Trophoblast cell (in vitro differentiated cells and primary cell): ENCODE results near the gene TRUB2.

ENCODE experiments used
- DNase-seq, 2 donors: peaks; one replicate each; pipeline ENCODE4 v3.0.0-alpha.2; 2016
- H2AFZ ChIP-seq: 2 replicates; pipeline ENCODE4 v1.6.1; 2013; ENCODE audit warnings: low read length, moderate library complexity, mild to moderate bottlenecking; ENCODE audit not compliant: insufficient read depth, poor library complexity
- H2AK5ac ChIP-seq: 2 replicates; pipeline ENCODE4 v1.6.1; 2013; ENCODE audit warnings: mild to moderate bottlenecking, low read length
- H2BK120ac ChIP-seq: 2 replicates; pipeline ENCODE4 v1.6.1; 2013; ENCODE audit warnings: low read length, mild to moderate bottlenecking, moderate library complexity; ENCODE audit not compliant: insufficient read depth, poor library complexity
- H2BK12ac ChIP-seq: 2 replicates; pipeline ENCODE4 v1.6.1; 2013; ENCODE audit warnings: mild to moderate bottlenecking, low read length, moderate library complexity
- H2BK5ac ChIP-seq: 2 replicates; pipeline ENCODE4 v1.6.1; 2013; ENCODE audit warnings: low read length, low read depth, moderate library complexity, mild to moderate bottlenecking; ENCODE audit not compliant: poor library complexity
- H3K14ac ChIP-seq: 2 replicates; pipeline ENCODE4 v1.6.1; 2013; ENCODE audit warnings: mild to moderate bottlenecking, low read length
- H3K18ac ChIP-seq: 2 replicates; pipeline ENCODE4 v1.6.1; 2013; ENCODE audit warnings: mild to moderate bottlenecking, low read length
- H3K23ac ChIP-seq: 2 replicates; pipeline ENCODE4 v1.6.1; 2013; ENCODE audit warnings: low read length
- H3K27ac ChIP-seq: 2 replicates; pipeline ENCODE4 v1.5.1; 2013; ENCODE audit warnings: low read depth, mild to moderate bottlenecking, inconsistent platforms, low read length, moderate library complexity
- H3K27me3 ChIP-seq: 2 replicates; pipeline ENCODE4 v1.6.1; 2013; ENCODE audit warnings: inconsistent platforms, mild to moderate bottlenecking, low read length, moderate library complexity; ENCODE audit not compliant: insufficient read depth
- H3K36me3 ChIP-seq, 2 experiments: 1 replicate in 1 of 2; 2 replicates in 1 of 2; pipeline ENCODE4 v1.6.1; 2013; ENCODE audit warnings: low read length in 2 of 2, mild to moderate bottlenecking in 2 of 2, moderate library complexity in 1 of 2; ENCODE audit not compliant: insufficient read depth in 2 of 2, control insufficient read depth in 1 of 2
- H3K4ac ChIP-seq: 2 replicates; pipeline ENCODE4 v1.6.1; 2013; ENCODE audit warnings: low read depth, mild to moderate bottlenecking, low read length, moderate library complexity
- H3K4me1 ChIP-seq, 2 experiments: 1 replicate in 1 of 2; 2 replicates in 1 of 2; pipeline ENCODE4 v1.6.1; 2013; ENCODE audit warnings: low read length in 2 of 2, mild to moderate bottlenecking in 2 of 2, moderate library complexity in 1 of 2; ENCODE audit not compliant: insufficient read depth in 2 of 2, control insufficient read depth in 1 of 2
- H3K4me2 ChIP-seq: 2 replicates; pipeline ENCODE4 v1.6.1; 2013; ENCODE audit warnings: inconsistent platforms, mild to moderate bottlenecking, low read length, moderate library complexity
- H3K4me3 ChIP-seq: 2 replicates; pipeline ENCODE4 v1.5.1; 2013; ENCODE audit warnings: mild to moderate bottlenecking, low read depth, low read length, inconsistent platforms
- H3K79me1 ChIP-seq: one replicate; pipeline ENCODE4 v1.6.1; 2013; ENCODE audit warnings: low read length
- H3K79me2 ChIP-seq: 2 replicates; pipeline ENCODE4 v1.6.1; 2013; ENCODE audit warnings: low read length, mild to moderate bottlenecking; ENCODE audit not compliant: control insufficient read depth, insufficient read depth, poor library complexity
- H3K9ac ChIP-seq: 2 replicates; pipeline ENCODE4 v1.6.1; 2013; ENCODE audit warnings: mild to moderate bottlenecking, low read length
- H3K9me3 ChIP-seq: 2 replicates; pipeline ENCODE4 v1.6.1; 2013; ENCODE audit warnings: low read depth, mild to moderate bottlenecking, control low read depth, inconsistent platforms, low read length; ENCODE audit not compliant: insufficient read depth
- H4K12ac ChIP-seq: 2 replicates; pipeline ENCODE4 v1.6.1; 2013; ENCODE audit warnings: low read depth, mild to moderate bottlenecking, low read length, moderate library complexity
- H4K8ac ChIP-seq: 2 replicates; pipeline ENCODE4 v1.6.1; 2013; ENCODE audit warnings: low read depth, mild to moderate bottlenecking, low read length, moderate library complexity
- H4K91ac ChIP-seq: one replicate; pipeline ENCODE4 v1.6.1; 2013; ENCODE audit warnings: low read depth, mild to moderate bottlenecking, low read length, moderate library complexity
- WGBS: extraction: QIAGEN DNeasy Blood & Tissue Kit; methylation state at CpG from one replicate; pipeline ENCODE4 v1.1.7; 2013; ENCODE audit warnings: missing lambda C conversion rate; ENCODE audit not compliant: insufficient read length, insufficient coverage; ENCODE audit errors: extremely low coverage; 5-methylcytosine and 5-hydroxymethylcytosine counted together

Gene TRUB2

GRCh38 chr9:128276008-128276573, 46.2 kb downstream of the TRUB2 start, which contains the start of gene SWI5:
TSS of gene SWI5 (plus strand) at chr9:128276276.
- no peaks in the 10 kb centered on the region for H3K9me3 ChIP-seq
- H4K91ac ChIP-seq = peak within 1 kb of the TSS; percentile 100
- no peaks in the 10 kb centered on the region for H3K27me3 ChIP-seq
- H2BK12ac ChIP-seq = peak within 1 kb of the TSS; percentile 34
- peak within 1 kb of the TSS; percentile 99 for H2AFZ ChIP-seq
- H4K12ac ChIP-seq = peak within 1 kb of the TSS; percentile 86
- peaks cover 21% of the 10 kb centered on the region for H3K79me1 ChIP-seq
- H3K18ac ChIP-seq = peak within 1 kb of the TSS; percentile 99
- H2BK5ac ChIP-seq = peak within 1 kb of the TSS; percentile 97
- peaks cover 16 to 19% of the 10 kb centered on the region in 2 experiments for H3K36me3 ChIP-seq
- peak within 1 kb of the TSS; percentile 97 for H4K8ac ChIP-seq
- H3K23ac ChIP-seq = no peak within 1 kb of the TSS
- peak within 1 kb of the TSS; percentile 92 for H3K9ac ChIP-seq
- peak within 1 kb of the TSS; percentile 89 for H3K4me3 ChIP-seq
- H3K27ac ChIP-seq = peak within 1 kb of the TSS; percentile 86
- H2BK120ac ChIP-seq = peak within 1 kb of the TSS; percentile 99
- peak; percentile 100 for DNase-seq
- H3K79me2 ChIP-seq = peaks cover 19% of the 10 kb centered on the region
- peak within 1 kb of the TSS; percentile 99 for H3K4ac ChIP-seq
- peaks cover 18 to 26% of the 10 kb centered on the region in 2 experiments for H3K4me1 ChIP-seq
- WGBS = no CpG with 5 or more reads among the region's 38 CpGs
- H3K14ac ChIP-seq = peak within 1 kb of the TSS; percentile 100
- H3K4me2 ChIP-seq = peak within 1 kb of the TSS; percentile 99
- peak within 1 kb of the TSS; percentile 94 for H2AK5ac ChIP-seq

GRCh38 chr9:128275198-128276007, 46.8 kb downstream of the TRUB2 start, which contains the start of gene GOLGA2:
TSS of gene GOLGA2 (minus strand) at chr9:128276007. CDS start at chr9:128275976, 31 bp downstream.
- peak within 1 kb of the TSS; percentile 100 for H3K14ac ChIP-seq
- peak in 1 of 2 donors; percentile 50 for DNase-seq
- peak within 1 kb of the TSS; percentile 92 for H3K9ac ChIP-seq
- no peaks in the 10 kb centered on the region for H3K9me3 ChIP-seq
- peak within 1 kb of the TSS; percentile 99 for H3K4ac ChIP-seq
- peak within 1 kb of the TSS; percentile 100 for H4K91ac ChIP-seq
- peak within 1 kb of the TSS; percentile 86 for H3K27ac ChIP-seq
- peaks cover 16 to 20% of the 10 kb centered on the region in 2 experiments for H3K36me3 ChIP-seq
- peak within 1 kb of the TSS; percentile 86 for H4K12ac ChIP-seq
- peak within 1 kb of the TSS; percentile 99 for H2BK120ac ChIP-seq
- H3K4me3 ChIP-seq = peak within 1 kb of the TSS; percentile 89
- H2BK5ac ChIP-seq = peak within 1 kb of the TSS; percentile 97
- peaks cover 21% of the 10 kb centered on the region for H3K79me1 ChIP-seq
- H2AK5ac ChIP-seq = peak within 1 kb of the TSS; percentile 94
- H3K4me1 ChIP-seq = peaks cover 18 to 30% of the 10 kb centered on the region in 2 experiments
- no peak within 1 kb of the TSS for H3K23ac ChIP-seq
- H4K8ac ChIP-seq = peak within 1 kb of the TSS; percentile 97
- H3K79me2 ChIP-seq = peaks cover 19% of the 10 kb centered on the region
- peak within 1 kb of the TSS; percentile 34 for H2BK12ac ChIP-seq
- H2AFZ ChIP-seq = peak within 1 kb of the TSS; percentile 99
- peak within 1 kb of the TSS; percentile 99 for H3K18ac ChIP-seq
- peak within 1 kb of the TSS; percentile 99 for H3K4me2 ChIP-seq
- WGBS = no CpG with 5 or more reads among the region's 57 CpGs
- no peaks in the 10 kb centered on the region for H3K27me3 ChIP-seq

- Histone ChIP-seq H3K4me2 (no peak overlapping the region), H2AFZ (no peak overlapping the region), H4K8ac (no peak overlapping the region), H3K4ac (peak overlapping the region; percentile 66), H3K4me1 (peaks cover 15 to 26% of the 10 kb centered on the region in 2 experiments), H3K36me3 (peaks cover 19 to 27% of the 10 kb centered on the region in 2 experiments), H3K9me3 (no peaks in the 10 kb centered on the region), H2BK5ac (no peak overlapping the region), H3K79me2 (peaks cover 19% of the 10 kb centered on the region), H3K4me3 (no peak overlapping the region), H3K23ac (no peak overlapping the region), H3K9ac (no peak overlapping the region), H3K79me1 (peaks cover 19% of the 10 kb centered on the region), H3K27ac (no peak overlapping the region), H3K27me3 (no peaks in the 10 kb centered on the region), H3K14ac (no peak overlapping the region), H3K18ac (no peak overlapping the region), H2BK120ac (no peak overlapping the region), H2AK5ac (no peak overlapping the region), H4K12ac (no peak overlapping the region), H4K91ac (no peak overlapping the region), H2BK12ac (no peak overlapping the region)
- DNase-seq = no peak
- WGBS = no CpG with 5 or more reads among the region's 8 CpGs
Observed at GRCh38 chr9:128274245-128274644, 48.0 kb downstream of the TRUB2 start.

- peaks cover 3% of the 10 kb centered on the region for H3K9me3 ChIP-seq
- peaks cover 13% of the 10 kb centered on the region for H3K79me1 ChIP-seq
- no peak overlapping the region for H2BK120ac ChIP-seq
- peaks cover 4 to 14% of the 10 kb centered on the region in 2 experiments for H3K4me1 ChIP-seq
- peaks cover 43 to 52% of the 10 kb centered on the region in 2 experiments for H3K36me3 ChIP-seq
- no peak overlapping the region for H3K18ac ChIP-seq
- no peak overlapping the region for H4K12ac ChIP-seq
- H4K91ac ChIP-seq = peak overlapping the region; percentile 40
- H3K9ac ChIP-seq = no peak overlapping the region
- no peak overlapping the region for H3K4ac ChIP-seq
- no peak overlapping the region for H2AFZ ChIP-seq
- H3K14ac ChIP-seq = peak overlapping the region; percentile 14
- WGBS = no CpG with 5 or more reads among the region's 5 CpGs
- H2BK5ac ChIP-seq = no peak overlapping the region
- H3K23ac ChIP-seq = no peak overlapping the region
- no peaks in the 10 kb centered on the region for H3K27me3 ChIP-seq
- H2BK12ac ChIP-seq = no peak overlapping the region
- no peak for DNase-seq
- H3K4me2 ChIP-seq = peak overlapping the region; percentile 29
- peaks cover 12% of the 10 kb centered on the region for H3K79me2 ChIP-seq
- peak overlapping the region; percentile 57 for H3K27ac ChIP-seq
- no peak overlapping the region for H2AK5ac ChIP-seq
- no peak overlapping the region for H4K8ac ChIP-seq
- no peak overlapping the region for H3K4me3 ChIP-seq
Observed at GRCh38 chr9:128271512-128271911, 50.7 kb downstream of the TRUB2 start.
